B cell (primary cell): ENCODE data around the gene COL11A1. TPM values are rescaled to one million over a fixed set of nuclear protein-coding genes. Genes with fewer than 3 reads are reported as not detected.

ENCODE experiments used
- ATAC-seq: fragments of 200-7000 bp; cut with Tn5 transposase; one replicate; pipeline ENCODE4 v1.10.0; 2021; ENCODE audit warnings: low read depth, mild to moderate bottlenecking, moderate number of reproducible peaks, moderate library complexity
- CTCF ChIA-PET: fragments of 350-600 bp; sonication (Branson Sonifier 250); formaldehyde crosslinking; loops from one replicate; lab custom pipeline; 2021; ENCODE audit warnings: antibody characterized with exemption, inconsistent platforms; lab: Charles Lee
- POLR2A ChIA-PET: fragments of 350-600 bp; sonication (Branson Sonifier 250); formaldehyde crosslinking; loops from one replicate; lab custom pipeline; 2021; ENCODE audit warnings: antibody characterized with exemption; lab: Charles Lee
- DNase-seq: peaks from one replicate; pipeline ENCODE4 v3.0.0; 2013
- H2AFZ ChIP-seq: 2 replicates; pipeline ENCODE4 v1.6.1; 2012; ENCODE audit warnings: mild to moderate bottlenecking, low read depth, low read length; ENCODE audit not compliant: insufficient read depth, poor library complexity, severe bottlenecking
- H3K27ac ChIP-seq, 2 donors: 1 replicate in 1 of 2; 2 replicates in 1 of 2; pipeline ENCODE4 v1.5.1; 2012 to 2013; ENCODE audit warnings: low read length in 2 of 2, mild to moderate bottlenecking in 2 of 2, moderate library complexity in 1 of 2
- H3K27me3 ChIP-seq, 4 experiments: fragments of 200-600 bp in 1 of 4; sonication (generic) in 1 of 4; replicated peaks in 1 of 4; 1 replicate in 2 of 4; 2 replicates in 2 of 4; pipeline versions ENCODE4 v1.6.1 to v1.7.0; 2013 to 2016; ENCODE audit warnings: low read length in 3 of 4, mild to moderate bottlenecking in 2 of 4, mixed read lengths in 1 of 4, moderate library complexity in 1 of 4; ENCODE audit not compliant: insufficient read depth in 4 of 4, control insufficient read depth in 3 of 4; ENCODE audit errors: control extremely low read depth in 1 of 4
- H3K36me3 ChIP-seq, 2 experiments: replicated peaks in 1 of 2; 1 replicate in 1 of 2; 2 replicates in 1 of 2; pipeline versions ENCODE4 v1.6.1 to v1.7.1; 2013; ENCODE audit warnings: low read length in 1 of 2; ENCODE audit not compliant: insufficient read depth in 2 of 2, control insufficient read depth in 1 of 2; ENCODE audit errors: control extremely low read depth in 1 of 2, extremely low read depth in 1 of 2
- H3K4me1 ChIP-seq, 2 donors: fragments of 200-600 bp in 1 of 2; sonication (generic) in 1 of 2; 1 replicate in 1 of 2; 2 replicates in 1 of 2; pipeline versions ENCODE4 v1.5.1 to v1.6.1; 2013 to 2017; ENCODE audit warnings: low read length in 2 of 2; ENCODE audit not compliant: control insufficient read depth in 2 of 2, insufficient read depth in 2 of 2
- H3K4me2 ChIP-seq: replicated peaks from 2 replicates; pipeline ENCODE3; 2012; ENCODE audit warnings: mild to moderate bottlenecking, low read depth, low read length; ENCODE audit not compliant: poor library complexity, severe bottlenecking
- H3K4me3 ChIP-seq, 5 experiments: fragments of 200-600 bp in 1 of 5; sonication (generic) in 1 of 5; 1 replicate in 3 of 5; 2 replicates in 2 of 5; pipeline versions ENCODE4 v1.5.1 to v1.7.0; 2011 to 2016; ENCODE audit warnings: low read length in 4 of 5, mild to moderate bottlenecking in 4 of 5, low read depth in 2 of 5, control low read depth in 1 of 5, moderate library complexity in 1 of 5; ENCODE audit not compliant: insufficient read depth in 1 of 5; ENCODE audit errors: control extremely low read depth in 1 of 5, extremely low read depth in 1 of 5
- H3K79me2 ChIP-seq: fragments of 200-600 bp; sonication (generic); one replicate; pipeline ENCODE4 v1.6.0; 2016; ENCODE audit warnings: low read length; ENCODE audit not compliant: control insufficient read depth, insufficient read depth
- H3K9ac ChIP-seq: fragments of 200-600 bp; sonication (generic); 2 replicates; pipeline ENCODE4 v1.6.1; 2017; ENCODE audit warnings: mild to moderate bottlenecking, low read length, moderate library complexity
- H3K9me3 ChIP-seq, 3 donors: one replicate each; pipeline versions ENCODE4 v1.6.1 to v1.7.1; 2013; ENCODE audit warnings: low read length in 2 of 3; ENCODE audit not compliant: control insufficient read depth in 2 of 3, insufficient read depth in 1 of 3; ENCODE audit errors: control extremely low read depth in 1 of 3
- H4K20me1 ChIP-seq: 2 replicates; pipeline ENCODE4 v1.6.0; 2012; ENCODE audit warnings: mild to moderate bottlenecking, low read length; ENCODE audit not compliant: insufficient read depth, control insufficient read depth, poor library complexity, severe bottlenecking
- H3K27ac Mint-ChIP-seq: one replicate; pipeline ENCODE4 v1.8.0; 2021; ENCODE audit warnings: mixed read lengths
- H3K27me3 Mint-ChIP-seq: one replicate; pipeline ENCODE4 v1.8.0; 2021; ENCODE audit warnings: mixed read lengths
- H3K4me1 Mint-ChIP-seq: one replicate; pipeline ENCODE4 v1.8.0; 2021; ENCODE audit warnings: mixed read lengths
- H3K4me3 Mint-ChIP-seq: one replicate; pipeline ENCODE4 v1.8.0; 2021; ENCODE audit warnings: mixed read lengths
- H3K9me3 Mint-ChIP-seq: one replicate; pipeline ENCODE4 v1.8.0; 2022; ENCODE audit warnings: mixed read lengths; ENCODE audit not compliant: insufficient read depth
- EZH2 ChIP-seq: IDR thresholded peaks from 2 replicates; pipeline ENCODE4 v1.6.1; 2012; ENCODE audit warnings: borderline replicate concordance, low read depth, mild to moderate bottlenecking, moderate library complexity, low read length; ENCODE audit not compliant: insufficient read depth, poor library complexity, severe bottlenecking
- WGBS: methylation state at CpG from one replicate; pipeline ENCODE4 v1.1.5; 2013; ENCODE audit warnings: missing lambda C conversion rate; ENCODE audit not compliant: insufficient coverage; 5-methylcytosine and 5-hydroxymethylcytosine counted together
- intact Hi-C: fragments of 100-400 bp; cut with micrococcal nuclease; formaldehyde crosslinking; loops from one replicate; pipeline ENCODE4 v1.10.0; 2022
- polyA minus RNA-seq: library from RNA; depleted of rRNA, polyadenylated mRNA; stranded (reverse); fragments of >200 nt; gene quantifications from 2 replicates; pipeline ENCODE4 v1.2.3, GENCODE V29; 2012
- polyA plus RNA-seq: library from polyadenylated mRNA; depleted of rRNA; stranded (reverse); fragments of >200 nt; gene quantifications from 2 replicates; pipeline ENCODE4 v1.2.3, GENCODE V29; 2012
- total RNA-seq, 2 donors: library from RNA; stranded (reverse); fragments of 120-200 nt in 1 of 2; gene quantifications; 1 replicate in 1 of 2; 2 replicates in 1 of 2; pipeline versions ENCODE4 v1.2.3 to v1.2.4, GENCODE V29; 2013 to 2022
- TF ChIP-seq, protein P1 (sequence below): fragments of 200-600 bp; IDR thresholded peaks from one replicate; pipeline ENCODE4 v1.8.0; 2022; ENCODE audit warnings: antibody characterized with exemption, mild to moderate bottlenecking

The COL11A1 gene
- total RNA-seq: not detected in 2 replicates
- total RNA-seq (2013): 0.19 TPM
- polyA plus RNA-seq: not detected in 2 replicates
- not detected in 2 replicates for polyA minus RNA-seq

DNA sequence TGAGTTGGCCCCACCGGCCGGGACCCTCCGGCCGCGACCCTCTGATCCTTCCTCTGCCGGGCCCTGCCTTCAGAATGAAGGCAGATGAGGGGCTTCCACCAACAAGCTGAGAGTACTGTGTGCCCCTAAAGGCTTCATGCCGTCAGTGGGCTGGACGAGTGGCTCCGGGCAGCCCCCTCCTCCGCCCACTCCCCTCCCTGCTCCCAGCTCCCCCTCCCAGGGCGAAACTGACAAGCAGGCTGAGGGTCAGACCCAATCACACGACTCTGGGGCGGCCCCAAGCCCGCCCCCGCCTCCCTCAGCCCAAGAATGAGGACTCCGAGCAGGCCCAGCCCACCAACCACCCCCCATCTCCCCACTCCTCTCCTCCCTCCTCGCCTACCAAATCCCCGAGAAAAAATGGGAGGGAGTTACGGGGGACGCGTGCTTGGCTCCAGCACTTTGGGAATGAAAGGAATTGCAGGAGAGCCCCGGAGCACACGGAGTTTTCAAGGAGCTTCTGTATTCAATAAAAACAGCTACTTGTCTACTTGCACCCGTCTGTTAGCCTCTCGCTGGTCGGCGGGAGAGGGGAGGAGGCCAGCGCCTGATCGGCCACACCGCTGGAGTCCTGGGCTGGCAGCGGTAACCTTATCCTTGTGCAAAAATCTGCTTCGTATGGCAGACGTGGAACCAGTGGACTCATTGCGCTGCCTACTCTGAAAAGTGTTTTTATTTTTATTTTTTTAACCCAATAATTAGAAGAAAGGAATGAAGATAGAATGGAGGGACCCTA lies at the start of gene COL11A1:
TSS of gene COL11A1 (minus strand) at position 147 of the 775 bp plus-strand sequence. CDS start 344 bp downstream, outside the sequence.
- H3K4me2 ChIP-seq: no peak within 1 kb of the TSS
- no peaks in the 10 kb centered on the region for H3K79me2 ChIP-seq
- no peaks in the 10 kb centered on the region for H4K20me1 ChIP-seq
- intact Hi-C loops: no loop called here
- Mint-ChIP-seq H3K4me3 (peak within 1 kb of the TSS; percentile 8), H3K27me3 (peaks cover 29% of the 10 kb centered on the region), H3K27ac (no peak within 1 kb of the TSS), H3K4me1 (peaks cover 12% of the 10 kb centered on the region), H3K9me3 (no peaks in the 10 kb centered on the region)
- peaks cover 0 to 3% (median 0%) of the 10 kb centered on the region in 3 donors for H3K9me3 ChIP-seq
- no peak for ATAC-seq
- no peak for DNase-seq
- peaks cover 5 to 15% of the 10 kb centered on the region in 2 donors for H3K4me1 ChIP-seq
- no peak within 1 kb of the TSS for H3K27ac ChIP-seq
- no peaks in the 10 kb centered on the region for H3K36me3 ChIP-seq
- no peak within 1 kb of the TSS for H3K4me3 ChIP-seq
- H3K27me3 ChIP-seq: peaks cover 0 to 14% (median 10%) of the 10 kb centered on the region in 4 experiments
- no peak within 1 kb of the TSS for H3K9ac ChIP-seq
- WGBS: 12% methylated on average over 17 of the region's 34 CpGs
- no peak within 1 kb of the TSS for H2AFZ ChIP-seq
- ChIA-PET POLR2A (no interaction called here), CTCF (no interaction called here)
- TF ChIP-seq, protein P1, sequence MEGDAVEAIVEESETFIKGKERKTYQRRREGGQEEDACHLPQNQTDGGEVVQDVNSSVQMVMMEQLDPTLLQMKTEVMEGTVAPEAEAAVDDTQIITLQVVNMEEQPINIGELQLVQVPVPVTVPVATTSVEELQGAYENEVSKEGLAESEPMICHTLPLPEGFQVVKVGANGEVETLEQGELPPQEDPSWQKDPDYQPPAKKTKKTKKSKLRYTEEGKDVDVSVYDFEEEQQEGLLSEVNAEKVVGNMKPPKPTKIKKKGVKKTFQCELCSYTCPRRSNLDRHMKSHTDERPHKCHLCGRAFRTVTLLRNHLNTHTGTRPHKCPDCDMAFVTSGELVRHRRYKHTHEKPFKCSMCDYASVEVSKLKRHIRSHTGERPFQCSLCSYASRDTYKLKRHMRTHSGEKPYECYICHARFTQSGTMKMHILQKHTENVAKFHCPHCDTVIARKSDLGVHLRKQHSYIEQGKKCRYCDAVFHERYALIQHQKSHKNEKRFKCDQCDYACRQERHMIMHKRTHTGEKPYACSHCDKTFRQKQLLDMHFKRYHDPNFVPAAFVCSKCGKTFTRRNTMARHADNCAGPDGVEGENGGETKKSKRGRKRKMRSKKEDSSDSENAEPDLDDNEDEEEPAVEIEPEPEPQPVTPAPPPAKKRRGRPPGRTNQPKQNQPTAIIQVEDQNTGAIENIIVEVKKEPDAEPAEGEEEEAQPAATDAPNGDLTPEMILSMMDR: no peak
- no peak for TF ChIP-seq EZH2

DNA sequence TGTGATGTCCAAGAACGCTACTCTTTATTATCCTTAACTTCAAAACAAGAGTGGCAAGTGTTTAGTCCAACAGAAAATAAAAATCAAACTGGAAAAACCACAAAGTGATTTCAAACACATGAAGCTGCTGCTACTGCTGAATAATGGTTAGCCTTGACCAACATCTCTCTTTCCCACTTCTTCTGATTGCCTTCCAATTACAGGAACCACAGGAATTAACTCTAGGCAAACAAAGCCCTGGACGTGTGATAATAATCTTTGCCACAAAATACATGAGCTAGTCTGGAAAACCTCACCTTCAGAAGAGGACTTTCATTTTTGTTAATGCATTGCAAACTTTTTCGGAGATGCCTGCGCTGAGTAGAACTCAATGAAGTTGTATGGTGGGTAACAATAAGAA lies 48.6 kb upstream of the COL11A1 start:
- Histone ChIP-seq H3K36me3 (no peaks in the 10 kb centered on the region), H3K9ac (no peak overlapping the region), H3K4me3 (no peak overlapping the region), H3K9me3 (no peaks in the 10 kb centered on the region), H3K4me2 (no peak overlapping the region), H4K20me1 (no peaks in the 10 kb centered on the region), H2AFZ (no peak overlapping the region), H3K27ac (no peak overlapping the region), H3K79me2 (no peaks in the 10 kb centered on the region), H3K4me1 (no peaks in the 10 kb centered on the region), H3K27me3 (no peaks in the 10 kb centered on the region)
- H3K4me1 Mint-ChIP-seq: no peaks in the 10 kb centered on the region
- H3K9me3 Mint-ChIP-seq: peaks cover 3% of the 10 kb centered on the region
- H3K4me3 Mint-ChIP-seq: no peak overlapping the region
- intact Hi-C loops: no loop called here
- DNase-seq (no peak), ATAC-seq (no peak)
- no peak for TF ChIP-seq EZH2
- CTCF ChIA-PET: no interaction called here
- WGBS: no CpG with 5 or more reads among the region's 4 CpGs
- H3K27ac Mint-ChIP-seq: no peak overlapping the region
- no peaks in the 10 kb centered on the region for H3K27me3 Mint-ChIP-seq
- POLR2A ChIA-PET: no interaction called here
